ENCODE results near the gene GAMT. TPM values are rescaled to one million over a fixed set of nuclear protein-coding genes. Genes with fewer than 3 reads are reported as not detected.

The GAMT gene
- total RNA-seq, 2 experiments from 2014 or later = 11.0 to 13.0 TPM

GRCh38 chr19:1400281-1401137 lies 833 bp downstream of the GAMT start:
- Histone ChIP-seq H3K9me3 (ENCODE audit: control insufficient read depth in 1 of 2, insufficient read depth in 1 of 2, low read length in 2 of 2) (no peaks in the 10 kb centered on the region), H3K36me3 (ENCODE audit: insufficient read depth, low read length) (no peaks in the 10 kb centered on the region), H3K4me1 (ENCODE audit: insufficient read depth, low read length) (peaks cover 39% of the 10 kb centered on the region), H3K27ac (ENCODE audit: low read depth in 1 of 2, low read length in 2 of 2) (no peak overlapping the region), H3K4me3 (ENCODE audit: low read length) (peak overlapping the region; percentile 52), H3K27me3 (ENCODE audit: control insufficient read depth in 1 of 2, insufficient read depth in 2 of 2, low read length in 2 of 2) (peaks cover 0 to 11% of the 10 kb centered on the region in 2 experiments)
- H3K27ac Mint-ChIP-seq = no peak overlapping the region
- H3K4me3 Mint-ChIP-seq = peak overlapping the region; percentile 74
- TF ChIP-seq, protein P1, sequence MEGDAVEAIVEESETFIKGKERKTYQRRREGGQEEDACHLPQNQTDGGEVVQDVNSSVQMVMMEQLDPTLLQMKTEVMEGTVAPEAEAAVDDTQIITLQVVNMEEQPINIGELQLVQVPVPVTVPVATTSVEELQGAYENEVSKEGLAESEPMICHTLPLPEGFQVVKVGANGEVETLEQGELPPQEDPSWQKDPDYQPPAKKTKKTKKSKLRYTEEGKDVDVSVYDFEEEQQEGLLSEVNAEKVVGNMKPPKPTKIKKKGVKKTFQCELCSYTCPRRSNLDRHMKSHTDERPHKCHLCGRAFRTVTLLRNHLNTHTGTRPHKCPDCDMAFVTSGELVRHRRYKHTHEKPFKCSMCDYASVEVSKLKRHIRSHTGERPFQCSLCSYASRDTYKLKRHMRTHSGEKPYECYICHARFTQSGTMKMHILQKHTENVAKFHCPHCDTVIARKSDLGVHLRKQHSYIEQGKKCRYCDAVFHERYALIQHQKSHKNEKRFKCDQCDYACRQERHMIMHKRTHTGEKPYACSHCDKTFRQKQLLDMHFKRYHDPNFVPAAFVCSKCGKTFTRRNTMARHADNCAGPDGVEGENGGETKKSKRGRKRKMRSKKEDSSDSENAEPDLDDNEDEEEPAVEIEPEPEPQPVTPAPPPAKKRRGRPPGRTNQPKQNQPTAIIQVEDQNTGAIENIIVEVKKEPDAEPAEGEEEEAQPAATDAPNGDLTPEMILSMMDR (IDR thresholded peaks at IDR 0.05) = no peak
- intact Hi-C loops (cut with DNase I, micrococcal nuclease) = loop anchor here (1.0 to 10.0 kb wide), 4 partner anchors 47 to 864 kb away; partner anchors contain the start of genes FAM174C (in 1 of the 2) and TCF3 (in 1 of the 2)
- H3K4me1 Mint-ChIP-seq (ENCODE audit: low read depth) = peaks cover 6% of the 10 kb centered on the region
- H3K36me3 Mint-ChIP-seq (ENCODE audit: low read depth) = no peaks in the 10 kb centered on the region
- no peaks in the 10 kb centered on the region for H3K9me3 Mint-ChIP-seq
- DNase-seq (no peak), ATAC-seq (ENCODE audit: poor library complexity) (peak; percentile 39)
- no peaks in the 10 kb centered on the region for H3K27me3 Mint-ChIP-seq
- CTCF ChIA-PET = no interaction called here
- POLR2A ChIA-PET = no interaction called here

DNA sequence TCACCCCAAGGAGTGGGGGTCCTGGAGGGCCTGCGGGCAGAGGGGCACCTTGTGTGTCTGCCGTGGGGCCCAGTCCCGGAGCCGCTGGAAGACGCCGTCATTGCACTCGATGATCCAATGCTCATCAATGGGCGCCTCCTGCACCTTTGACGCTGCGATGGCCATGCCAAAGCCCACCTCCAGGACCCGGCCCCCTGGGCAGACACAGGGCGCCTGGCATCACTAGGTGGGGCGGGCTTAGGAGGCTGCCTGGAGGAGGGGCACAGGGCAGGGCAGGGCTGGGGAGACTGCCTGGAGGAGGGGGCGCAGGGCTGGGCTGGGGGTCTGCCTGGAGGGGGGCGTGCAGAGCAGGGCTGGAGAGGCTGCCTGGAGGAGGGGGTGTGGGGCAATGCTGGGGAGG lies 1.6 kb downstream of the GAMT start:
- ATAC-seq (ENCODE audit: poor library complexity) (no peak), DNase-seq (no peak)
- H3K36me3 Mint-ChIP-seq (ENCODE audit: low read depth) = no peaks in the 10 kb centered on the region
- no peaks in the 10 kb centered on the region for H3K27me3 Mint-ChIP-seq
- intact Hi-C loops (cut with DNase I, micrococcal nuclease) = loop anchor here (10.0 kb wide), 3 partner anchors 125 to 865 kb away; partner anchors contain the start of genes FAM174C (in 1 of the 2) and TCF3 (in 1 of the 2)
- CTCF ChIA-PET = no interaction called here
- no peaks in the 10 kb centered on the region for H3K9me3 ChIP-seq (ENCODE audit: control insufficient read depth in 1 of 2, insufficient read depth in 1 of 2, low read length in 2 of 2)
- no peak overlapping the region for H3K4me3 Mint-ChIP-seq
- no peaks in the 10 kb centered on the region for H3K9me3 Mint-ChIP-seq
- no peak overlapping the region for H3K4me3 ChIP-seq (ENCODE audit: low read length)
- TF ChIP-seq, protein P1 (IDR thresholded peaks at IDR 0.05) = no peak
- no peak overlapping the region for H3K27ac Mint-ChIP-seq
- POLR2A ChIA-PET = no interaction called here
- peaks cover 6% of the 10 kb centered on the region for H3K4me1 Mint-ChIP-seq (ENCODE audit: low read depth)
- H3K4me1 ChIP-seq (ENCODE audit: insufficient read depth, low read length) = peaks cover 39% of the 10 kb centered on the region
- H3K27ac ChIP-seq (ENCODE audit: low read depth in 1 of 2, low read length in 2 of 2) = no peak overlapping the region
- peaks cover 2% of the 10 kb centered on the region for H3K36me3 ChIP-seq (ENCODE audit: insufficient read depth, low read length)
- H3K27me3 ChIP-seq (ENCODE audit: control insufficient read depth in 1 of 2, insufficient read depth in 2 of 2, low read length in 2 of 2) = peaks cover 0 to 11% of the 10 kb centered on the region in 2 experiments

GRCh38 chr19:1399079-1399478 lies 2.3 kb downstream of the GAMT start:
- H3K36me3 Mint-ChIP-seq (ENCODE audit: low read depth) = no peaks in the 10 kb centered on the region
- POLR2A ChIA-PET = no interaction called here
- CTCF ChIA-PET = no interaction called here

More at GRCh38 chr19:1399079-1399478, 2.3 kb downstream of the GAMT start:
- no peak overlapping the region for H3K27ac ChIP-seq (ENCODE audit: low read depth in 1 of 2, low read length in 2 of 2)
- intact Hi-C loops (cut with DNase I, micrococcal nuclease) = no loop called here
- no peaks in the 10 kb centered on the region for H3K9me3 ChIP-seq (ENCODE audit: control insufficient read depth in 1 of 2, insufficient read depth in 1 of 2, low read length in 2 of 2)
- peaks cover 2% of the 10 kb centered on the region for H3K36me3 ChIP-seq (ENCODE audit: insufficient read depth, low read length)
- DNase-seq (no peak), ATAC-seq (ENCODE audit: poor library complexity) (no peak)
- H3K27ac Mint-ChIP-seq = no peak overlapping the region
- H3K9me3 Mint-ChIP-seq = no peaks in the 10 kb centered on the region
- TF ChIP-seq, protein P1 (IDR thresholded peaks at IDR 0.05) = no peak
- no peak overlapping the region for H3K4me3 ChIP-seq (ENCODE audit: low read length)
- H3K4me3 Mint-ChIP-seq = no peak overlapping the region
- peaks cover 39% of the 10 kb centered on the region for H3K4me1 ChIP-seq (ENCODE audit: insufficient read depth, low read length)
- no peaks in the 10 kb centered on the region for H3K27me3 Mint-ChIP-seq
- H3K27me3 ChIP-seq (ENCODE audit: control insufficient read depth in 1 of 2, insufficient read depth in 2 of 2, low read length in 2 of 2) = peaks cover 0 to 11% of the 10 kb centered on the region in 2 experiments
- H3K4me1 Mint-ChIP-seq (ENCODE audit: low read depth) = peaks cover 6% of the 10 kb centered on the region

Data from CD4-positive, alpha-beta T cell (primary cell).